HG02884 (cell line): ENCODE measurements around the gene KLRK1.
"Not testable (repeated sequence)": the region's sequence is repeated elsewhere in the genome, so short reads cannot be mapped to it uniquely, and the experiment has no call there.

Experiments used
- ATAC-seq: cut with Tn5 transposase; IDR thresholded peaks from one replicate; pipeline ENCODE4 v1.9.1; 2021; ENCODE audit warnings: mild to moderate bottlenecking, moderate library complexity; ENCODE audit not compliant: unreplicated experiment

Gene KLRK1

GRCh38 chr12:10362828-10363657 is 26.8 kb downstream of the KLRK1 start:
- no peak for ATAC-seq

DNA sequence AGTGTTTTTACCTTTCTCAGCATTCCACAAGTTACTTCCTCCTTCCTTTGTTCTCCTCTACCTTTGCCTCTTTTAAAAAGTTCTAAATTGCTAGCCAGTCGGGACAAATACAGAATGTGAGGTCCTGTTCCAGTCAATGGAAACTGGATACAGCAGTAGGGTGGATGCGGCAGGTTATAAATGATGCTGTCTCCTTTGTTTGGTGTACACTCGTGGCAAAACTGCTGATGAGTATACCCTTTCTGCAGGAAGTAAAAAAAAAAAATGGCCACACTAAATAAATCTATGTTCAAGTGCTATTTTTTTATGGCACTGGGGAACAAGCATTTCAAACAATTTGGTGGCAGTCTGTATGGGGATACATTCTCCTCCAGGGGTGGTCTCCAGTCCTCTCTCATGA is 27.5 kb downstream of the KLRK1 start:
- no peak for ATAC-seq

GRCh38 chr12:10361622-10362021 is 28.2 kb downstream of the KLRK1 start:
- ATAC-seq, result no peak

DNA sequence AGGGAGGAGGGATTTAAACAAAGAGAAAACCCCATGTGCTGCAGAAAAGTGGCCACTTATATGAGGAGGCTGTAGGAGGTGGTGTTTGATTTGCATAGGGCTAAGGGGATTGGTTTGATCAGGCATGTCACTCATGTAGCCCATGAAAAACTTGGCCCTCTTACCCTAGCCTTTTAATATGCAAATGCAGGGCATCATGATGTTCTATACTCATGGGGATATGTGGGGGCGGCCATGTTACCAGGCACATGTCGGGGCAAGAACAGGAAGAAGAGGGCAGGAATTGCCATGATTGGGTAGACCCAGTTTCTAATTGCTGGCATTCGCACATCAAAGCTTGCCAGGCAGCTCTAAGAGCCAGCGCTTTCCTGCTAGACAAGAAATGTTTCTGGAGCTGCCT is 28.8 kb downstream of the KLRK1 start:
- ATAC-seq, result no peak

DNA sequence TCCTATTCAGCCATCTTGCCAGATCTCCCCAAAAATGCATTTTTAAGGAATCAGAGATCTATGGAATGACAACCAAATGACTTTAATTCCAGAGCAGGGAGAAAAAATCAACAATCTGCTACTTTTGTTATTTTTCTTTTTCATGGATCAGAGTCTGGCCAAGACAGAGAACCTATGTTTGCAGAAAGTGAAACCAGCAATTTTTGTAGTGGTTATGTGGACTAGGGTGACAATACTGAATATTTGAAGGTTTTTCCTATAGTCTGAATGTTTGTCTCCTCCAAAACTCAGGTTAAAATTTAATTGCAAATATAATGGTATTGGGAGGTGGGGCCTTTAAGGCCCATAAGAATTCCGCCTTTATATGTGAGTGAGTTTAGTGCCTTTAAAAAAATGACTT is 30.9 kb downstream of the KLRK1 start:
- no peak for ATAC-seq

DNA sequence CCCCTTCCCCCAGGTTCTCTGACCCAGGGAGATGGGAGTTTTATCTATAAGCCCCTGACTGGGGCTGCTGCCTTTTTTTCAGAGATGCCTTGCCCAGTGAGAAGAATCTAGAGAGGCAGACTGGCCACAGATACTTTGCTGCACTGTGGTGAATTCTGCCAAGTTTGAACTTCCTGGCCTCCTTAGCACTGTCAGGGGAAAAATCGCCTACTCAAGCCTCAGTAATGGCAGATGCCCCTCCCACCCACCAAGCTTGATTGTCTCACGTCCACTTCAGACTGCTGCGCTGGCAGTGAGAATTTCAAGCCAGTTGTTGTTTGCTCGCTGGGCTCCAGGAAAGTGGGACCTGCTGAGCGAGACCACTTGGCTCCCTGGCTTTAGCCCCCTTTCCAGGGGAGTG is 31.7 kb downstream of the KLRK1 start:
- no peak for ATAC-seq

DNA sequence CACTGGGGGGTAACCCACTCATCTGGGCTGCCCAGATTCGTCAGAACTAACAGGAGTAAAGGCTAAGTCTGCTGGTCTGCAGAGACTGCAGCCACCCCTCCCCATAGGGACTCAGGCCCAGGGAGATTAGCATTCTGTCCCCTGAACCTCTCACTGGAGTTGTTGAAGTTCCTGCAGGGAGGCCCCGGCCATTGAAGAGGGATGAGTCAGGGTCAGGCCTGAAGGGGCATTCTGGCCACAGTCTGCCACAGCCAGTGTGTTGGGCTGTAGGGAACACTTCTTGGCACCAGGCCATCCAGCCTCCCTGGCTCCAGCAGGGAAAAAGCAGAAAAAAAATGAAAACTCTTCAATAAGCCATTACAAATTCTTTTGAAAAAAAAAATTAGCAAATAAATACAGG is 35.3 kb downstream of the KLRK1 start:
- no peak for ATAC-seq

DNA sequence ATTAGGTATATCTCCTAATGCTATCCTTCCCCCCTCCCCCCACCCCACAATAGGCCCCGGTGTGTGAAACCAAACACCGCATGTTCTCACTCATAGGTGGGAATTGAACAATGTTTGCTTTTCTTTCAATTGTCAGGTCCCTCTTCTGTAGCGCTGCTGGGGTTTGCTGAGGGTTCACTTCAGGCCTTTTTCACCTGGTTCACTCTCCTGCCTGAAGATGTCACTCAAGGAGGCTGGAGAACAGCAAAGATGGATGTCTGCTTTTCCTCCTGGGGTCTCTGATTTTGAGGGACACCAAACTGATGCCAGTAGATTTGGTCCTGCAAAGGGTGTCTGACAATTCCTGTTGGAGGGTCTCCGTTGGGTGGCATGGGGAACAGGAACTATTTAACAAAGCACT is 35.8 kb downstream of the KLRK1 start:
- no peak for ATAC-seq

DNA sequence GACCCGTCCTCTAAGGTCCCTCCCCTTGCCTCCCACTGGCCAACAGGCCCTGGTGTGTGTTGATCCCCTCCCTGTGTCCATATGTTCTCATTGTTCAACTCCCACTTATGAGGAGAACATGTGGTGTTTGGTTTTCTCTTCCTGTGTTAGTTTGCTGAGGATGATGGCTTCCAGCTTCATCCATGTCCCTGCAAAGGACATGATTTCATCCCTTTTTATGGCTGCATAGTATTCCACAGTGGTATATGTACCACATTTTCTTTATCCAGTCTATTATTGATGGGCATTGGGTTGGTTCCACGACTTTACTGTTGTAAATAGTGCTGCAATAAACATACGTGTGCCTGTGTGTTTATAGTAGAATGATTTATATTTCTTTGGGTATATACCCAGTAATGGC is 38.4 kb downstream of the KLRK1 start:
- not testable (repeated sequence) for ATAC-seq

DNA sequence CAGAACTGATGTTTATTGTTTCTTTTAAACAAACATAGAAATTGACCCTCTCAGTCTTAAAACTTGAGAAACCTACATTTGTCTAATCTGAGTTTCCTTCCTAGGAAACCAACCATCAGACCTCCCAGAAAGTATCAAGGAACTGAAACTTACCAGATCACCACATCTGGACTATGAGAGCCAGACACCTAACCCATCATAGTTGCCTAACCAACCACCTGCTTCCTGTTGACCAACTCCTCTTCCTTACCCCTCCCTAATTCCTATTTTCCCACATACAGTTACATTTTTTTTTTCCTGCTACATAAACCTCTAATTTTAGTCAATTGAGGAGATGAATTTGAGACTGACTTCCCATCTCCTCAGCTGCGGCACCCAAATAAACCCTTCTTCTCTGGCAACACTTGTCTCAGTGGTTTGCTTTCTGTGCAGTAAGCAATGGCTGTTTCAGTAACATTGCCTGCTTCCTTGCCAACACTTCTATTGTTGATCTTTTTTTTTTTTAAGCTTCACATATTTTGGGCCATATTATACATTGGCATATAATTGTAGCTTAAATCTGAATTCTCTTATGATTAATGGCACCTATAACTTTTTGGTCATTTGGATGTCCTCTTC is 47.8 kb downstream of the KLRK1 start:
- ATAC-seq, result no peak

GRCh38 chr12:10340946-10341345 is 48.9 kb downstream of the KLRK1 start:
- ATAC-seq, result not testable (repeated sequence)

DNA sequence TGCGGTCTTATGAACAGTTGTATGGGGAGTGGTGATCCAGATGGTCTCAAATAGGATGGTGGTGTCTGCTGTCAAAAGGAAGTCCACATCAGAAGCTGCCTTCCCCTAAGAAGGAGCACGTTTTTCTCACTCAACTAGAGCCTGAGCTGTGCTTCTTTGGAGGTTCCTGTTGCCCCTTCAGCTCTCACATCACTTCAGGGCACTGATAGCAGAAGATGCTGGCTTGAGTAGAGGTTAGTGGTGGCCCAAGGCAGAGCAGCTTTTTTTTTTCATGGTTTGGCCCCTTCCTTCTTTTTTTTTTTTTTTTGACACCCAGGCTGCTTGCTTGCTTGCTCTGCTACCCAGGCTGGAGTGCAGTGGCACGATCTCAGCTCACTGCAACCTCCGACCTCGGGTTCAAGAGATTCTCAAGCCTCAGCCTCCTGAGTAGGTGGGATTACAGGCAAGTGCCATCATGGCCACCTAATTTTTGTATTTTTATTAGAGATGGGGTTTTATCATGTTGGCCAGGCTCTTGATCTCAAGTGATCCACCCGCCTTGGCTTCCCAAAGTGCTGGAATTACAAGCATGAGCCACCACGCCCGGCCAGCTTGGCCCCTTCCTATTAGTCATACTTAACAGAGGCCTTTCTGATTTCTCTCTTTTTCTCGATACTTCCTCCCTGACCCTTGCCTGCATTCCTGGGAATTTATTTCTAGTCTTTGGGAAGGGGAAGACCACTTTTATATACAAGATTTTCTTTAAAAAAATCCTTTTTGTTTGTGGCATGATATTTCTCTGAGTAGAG is 50.6 kb downstream of the KLRK1 start:
- no peak for ATAC-seq

- ATAC-seq, result not testable (repeated sequence)
Observed at GRCh38 chr12:10338470-10338869, 51.4 kb downstream of the KLRK1 start.

- not testable (repeated sequence) for ATAC-seq
Observed at GRCh38 chr12:10336196-10336595, 53.6 kb downstream of the KLRK1 start.

- ATAC-seq, result no peak
Observed at GRCh38 chr12:10331642-10332239, 58.1 kb downstream of the KLRK1 start.

GRCh38 chr12:10328691-10329090 is 61.1 kb downstream of the KLRK1 start:
- ATAC-seq, result not testable (repeated sequence)
